ENCODE data around the gene HNRNPH2. TPM values are rescaled to one million over a fixed set of nuclear protein-coding genes. Genes with fewer than 3 reads are reported as not detected.
A peak's percentile ranks its signal among the peaks of the same experiment; 100 is the strongest.

Gene HNRNPH2
- total and polyA plus RNA-seq, 9 of the 15 experiments (the other 6 are each of a cell fraction or from before 2014, with no cell fraction given), result 40.0 to 130 (median 60.3) TPM

- TF ChIP-seq TSHZ1 (CRISPR knock-in tag; IDR thresholded peaks at IDR 0.05) (no peak), FOXA1 (IDR thresholded peaks at IDR 0.05; ENCODE audit: borderline replicate concordance) (no peak), ZNF77 (CRISPR knock-in tag; IDR thresholded peaks at IDR 0.05) (no peak), SMAD4 (CRISPR knock-in tag; conservative IDR thresholded peaks at IDR 0.05) (peak; percentile 39; the same call in 1 of the 2 replicates), SUPT5H (IDR thresholded peaks at IDR 0.05) (peak; percentile 73), CHD2 (IDR thresholded peaks at IDR 0.05; ENCODE audit: low read depth, low read length) (peak; percentile 75), TAF15 (IDR thresholded peaks at IDR 0.05; ENCODE audit: low read depth, low read length) (no peak), ZNF282 (CRISPR knock-in tag; IDR thresholded peaks at IDR 0.05) (no peak), SNRNP70 (optimal IDR thresholded peaks at IDR 0.05; ENCODE audit: low read depth, low read length) (no peak), MAFF (IDR thresholded peaks at IDR 0.05; ENCODE audit: low read length) (peak; percentile 73), CC2D1A (IDR thresholded peaks at IDR 0.05) (peak; percentile 45; the same call in 1 of the 2 replicates), ZNF584 (CRISPR knock-in tag; IDR thresholded peaks at IDR 0.05; ENCODE audit: low read depth) (no peak), NCOA2 (IDR thresholded peaks at IDR 0.05; ENCODE audit: partially characterized antibody in 2 of 2) (no peak), DPF2 (IDR thresholded peaks at IDR 0.05) (peak; percentile 33; the same call in 1 of the 2 replicates), ARHGAP35 (IDR thresholded peaks at IDR 0.05; ENCODE audit: partially characterized antibody) (no peak), SIX5 (IDR thresholded peaks at IDR 0.05; ENCODE audit: borderline replicate concordance in 1 of 2, insufficient read depth in 1 of 2, low read depth in 1 of 2, low read length in 2 of 2) (no peak), PCBP2 (IDR thresholded peaks at IDR 0.05; ENCODE audit: low read depth, low read length, poor library complexity, severe bottlenecking) (no peak), ZNF699 (CRISPR knock-in tag; IDR thresholded peaks at IDR 0.05; ENCODE audit: insufficient replicate concordance) (no peak), STAT5A (IDR thresholded peaks at IDR 0.05; ENCODE audit: borderline replicate concordance, low read length) (no peak), HMG20A (CRISPR knock-in tag; conservative IDR thresholded peaks at IDR 0.05) (no peak)
- TF ChIP-seq, protein P1, sequence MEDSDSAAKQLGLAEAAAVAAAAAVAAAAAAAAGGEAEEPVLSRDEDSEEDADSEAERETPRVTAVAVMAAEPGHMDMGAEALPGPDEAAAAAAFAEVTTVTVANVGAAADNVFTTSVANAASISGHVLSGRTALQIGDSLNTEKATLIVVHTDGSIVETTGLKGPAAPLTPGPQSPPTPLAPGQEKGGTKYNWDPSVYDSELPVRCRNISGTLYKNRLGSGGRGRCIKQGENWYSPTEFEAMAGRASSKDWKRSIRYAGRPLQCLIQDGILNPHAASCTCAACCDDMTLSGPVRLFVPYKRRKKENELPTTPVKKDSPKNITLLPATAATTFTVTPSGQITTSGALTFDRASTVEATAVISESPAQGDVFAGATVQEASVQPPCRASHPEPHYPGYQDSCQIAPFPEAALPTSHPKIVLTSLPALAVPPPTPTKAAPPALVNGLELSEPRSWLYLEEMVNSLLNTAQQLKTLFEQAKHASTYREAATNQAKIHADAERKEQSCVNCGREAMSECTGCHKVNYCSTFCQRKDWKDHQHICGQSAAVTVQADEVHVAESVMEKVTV (CRISPR knock-in tag; IDR thresholded peaks at IDR 0.05), result no peak
These were observed at the start of gene HNRNPH2, which contains the start of gene GLA (continued) for GRCh38 chrX:101407748-101408531.

Measured in K562 (cell line).